Left renal cortex interstitium (tissue), 4 donors: ENCODE measurements around the gene NME4. TPM values are rescaled to one million over a fixed set of nuclear protein-coding genes. Genes with fewer than 3 reads are reported as not detected.
A peak's percentile ranks its signal among the peaks of the same experiment; 100 is the strongest.
"Not testable (repeated sequence)": the region's sequence is repeated elsewhere in the genome, so short reads cannot be mapped to it uniquely, and the experiment has no call there.

Experiments used
- DNase-seq, 4 donors: peaks; one replicate each; pipeline ENCODE4 v3.0.0-alpha.2; 2013; ENCODE audit warnings: low read depth in 4 of 4, low spot score in 2 of 4, missing footprints in 1 of 4
- polyA plus RNA-seq, 4 donors: library from polyadenylated mRNA; unstranded; fragments of 120-200 nt; gene quantifications; one replicate each; pipeline ENCODE4 v1.2.1, GENCODE V29; 2013; ENCODE audit not compliant: insufficient read length in 4 of 4

Gene NME4
- polyA plus RNA-seq, 4 donors: 102 to 159 (median 136) TPM

- no peak for DNase-seq
Measured at GRCh38 chr16:396199-396598, 800 bp upstream of the NME4 start.

DNA sequence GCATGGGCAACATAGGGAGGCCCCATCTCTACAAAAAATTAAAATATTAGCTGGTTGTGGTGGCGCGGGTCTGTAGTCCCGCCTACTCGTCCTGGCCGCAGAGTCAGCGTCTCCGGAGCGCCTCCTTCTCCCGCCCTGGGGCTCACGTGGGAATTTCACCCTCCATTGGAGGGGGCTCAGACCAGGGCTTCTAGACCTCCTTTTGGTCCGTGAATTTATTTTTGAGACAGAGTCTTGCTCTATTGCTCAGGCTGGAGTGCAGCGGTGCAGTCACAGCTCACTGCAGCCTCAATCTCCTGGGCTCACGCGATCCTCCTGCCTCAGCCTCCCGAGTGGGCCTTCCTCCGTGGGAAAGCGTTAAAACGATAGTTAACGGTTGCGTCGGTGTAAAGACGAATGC lies 394 bp upstream of the NME4 start:
- no peak for DNase-seq

GRCh38 chr16:397736-398332 lies 835 bp downstream of the NME4 start:
- DNase-seq: no peak

DNA sequence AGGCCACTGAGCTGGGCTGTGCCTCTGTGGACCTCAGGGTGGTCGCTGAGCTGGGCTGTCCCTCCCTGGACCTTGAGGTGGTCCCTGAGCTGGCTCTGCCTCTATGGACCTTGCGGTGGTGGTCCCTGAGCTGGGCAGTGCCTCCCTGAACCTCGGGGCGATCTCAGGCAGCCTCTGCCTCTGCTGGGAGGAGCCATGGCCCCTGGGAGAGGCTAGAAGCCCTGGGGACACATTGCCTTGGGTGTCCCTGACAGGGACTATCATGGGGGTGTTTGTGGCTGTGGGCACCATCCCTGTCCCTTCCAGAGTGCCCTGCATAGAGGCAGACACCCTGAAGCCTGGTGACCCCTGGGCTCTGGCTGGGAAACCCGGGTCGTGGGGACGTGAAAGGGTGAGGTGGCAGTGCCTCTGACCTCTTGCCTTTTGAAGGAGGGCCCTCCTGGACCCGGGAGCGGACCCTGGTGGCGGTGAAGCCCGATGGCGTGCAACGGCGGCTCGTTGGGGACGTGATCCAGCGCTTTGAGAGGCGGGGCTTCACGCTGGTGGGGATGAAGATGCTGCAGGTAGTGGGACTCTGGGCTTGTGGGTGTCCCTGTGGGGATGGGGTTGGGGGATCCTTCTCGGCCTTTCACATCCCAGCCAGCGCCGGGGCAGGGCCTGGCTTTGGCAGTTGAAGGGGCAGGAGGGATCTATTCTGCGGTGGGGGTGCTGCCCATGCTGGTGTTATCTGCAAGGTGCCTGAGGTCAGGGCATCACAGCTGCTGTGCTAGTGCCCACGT lies 1.8 kb downstream of the NME4 start:
- DNase-seq: no peak

DNA sequence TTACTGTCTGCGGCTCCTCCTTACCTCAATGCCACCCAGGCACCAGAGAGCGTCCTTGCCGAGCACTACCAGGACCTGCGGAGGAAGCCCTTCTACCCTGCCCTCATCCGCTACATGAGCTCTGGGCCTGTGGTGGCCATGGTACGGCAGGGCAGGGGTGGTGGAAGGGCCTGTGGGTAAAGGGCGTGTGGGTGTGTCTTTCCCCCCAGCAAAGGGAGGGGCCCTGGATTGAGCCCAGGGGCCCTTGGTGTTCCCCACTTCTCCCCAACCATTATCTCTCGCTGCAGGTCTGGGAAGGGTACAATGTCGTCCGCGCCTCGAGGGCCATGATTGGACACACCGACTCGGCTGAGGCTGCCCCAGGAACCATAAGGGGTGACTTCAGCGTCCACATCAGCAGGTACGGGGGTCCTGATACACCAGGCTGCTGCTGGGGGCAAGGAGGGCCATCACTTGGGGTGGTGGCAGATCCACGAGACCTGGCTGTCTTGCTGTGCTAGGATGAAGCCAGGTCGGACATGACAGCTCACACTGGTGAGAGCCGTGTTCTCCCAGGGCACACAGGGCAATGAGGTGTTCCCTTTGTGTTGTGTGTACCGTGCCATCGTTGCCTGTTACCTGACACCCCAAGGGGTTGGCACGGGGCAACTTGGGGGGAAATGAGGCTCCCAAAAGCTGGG lies 2.5 kb downstream of the NME4 start:
- DNase-seq: no peak

GRCh38 chr16:400061-400591 lies 3.1 kb downstream of the NME4 start:
- no peak for DNase-seq

GRCh38 chr16:401468-402348 lies 4.7 kb downstream of the NME4 start, which contains the start of gene DECR2:
Gene DECR2 (plus strand): TSS chr16:401885. CDS start chr16:401964, 79 bp downstream.
- peak in 3 of 4 donors; percentile 80 to 84 (median 81) for DNase-seq

- DNase-seq: no peak
Measured at GRCh38 chr16:404971-405486, 8.0 kb downstream of the NME4 start.

GRCh38 chr16:405548-406506 lies 8.8 kb downstream of the NME4 start:
- no peak for DNase-seq

GRCh38 chr16:407253-407652 lies 10.3 kb downstream of the NME4 start:
- DNase-seq: no peak

DNA sequence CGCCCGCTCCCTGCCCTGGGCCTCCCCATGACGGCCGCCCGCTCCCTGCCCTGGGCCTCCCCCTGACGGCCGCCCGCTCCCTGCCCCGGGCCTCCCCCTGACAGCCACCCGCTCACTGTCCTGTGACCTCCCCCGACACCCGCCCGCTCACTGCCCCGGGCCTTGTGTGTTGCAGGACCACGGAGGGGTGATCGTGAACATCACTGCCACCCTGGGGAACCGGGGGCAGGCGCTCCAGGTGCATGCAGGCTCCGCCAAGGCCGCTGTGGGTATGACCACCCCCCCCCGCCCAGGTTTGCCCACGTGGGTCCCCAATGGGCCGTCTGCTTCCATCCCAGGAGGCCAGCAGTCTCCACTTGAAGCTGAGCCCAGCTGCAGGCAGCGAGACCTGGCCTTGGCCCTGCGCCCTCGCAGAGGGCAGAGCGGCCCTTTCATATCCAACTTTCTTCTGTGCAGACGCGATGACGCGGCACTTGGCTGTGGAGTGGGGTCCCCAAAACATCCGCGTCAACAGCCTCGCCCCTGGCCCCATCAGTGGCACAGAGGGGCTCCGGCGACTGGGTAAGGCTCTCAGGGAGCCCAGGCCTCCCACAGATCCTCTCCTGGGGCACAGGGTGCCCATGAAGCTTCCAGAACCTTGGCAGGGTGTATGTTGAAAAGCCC lies 13.6 kb downstream of the NME4 start:
- DNase-seq: no peak

GRCh38 chr16:411576-412265 lies 14.7 kb downstream of the NME4 start:
- no peak for DNase-seq

DNA sequence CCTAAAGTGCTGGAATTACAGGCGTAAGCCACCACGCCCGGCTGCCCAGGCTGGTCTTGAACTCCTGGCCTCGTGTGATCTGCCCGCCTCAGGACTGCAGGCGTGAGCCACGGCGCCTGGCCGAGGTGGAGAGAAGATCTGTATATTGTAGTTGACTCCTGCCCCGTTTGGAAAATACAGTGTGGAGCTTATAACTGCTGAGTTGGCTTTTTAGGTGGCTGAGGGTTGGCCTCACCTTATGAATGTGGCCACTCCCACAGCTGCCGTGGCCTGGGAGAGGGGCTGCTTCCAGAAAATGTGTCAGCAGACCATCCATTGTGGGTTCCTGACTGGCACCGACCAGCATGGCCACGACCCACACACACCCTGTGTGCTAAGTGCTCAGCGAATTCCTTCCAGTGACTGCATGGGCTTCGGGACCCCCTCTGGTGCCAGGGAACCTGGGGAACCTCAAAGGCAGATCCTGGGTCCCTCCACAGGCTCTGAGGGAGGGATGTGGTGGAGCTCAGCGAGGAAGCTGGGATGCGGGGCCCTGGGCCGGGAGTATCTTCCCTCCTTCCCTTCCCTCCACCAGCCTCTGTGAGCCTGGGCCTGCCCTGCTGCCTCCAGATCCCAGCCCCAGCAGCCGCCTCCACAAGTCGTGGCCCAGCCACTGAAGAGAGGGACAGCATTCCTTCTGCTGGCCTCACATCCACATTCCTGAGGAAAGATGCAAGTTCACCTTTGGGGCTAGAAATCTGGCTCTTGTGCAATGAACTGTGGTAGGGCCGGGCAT lies 17.6 kb downstream of the NME4 start:
- DNase-seq: no peak

- not testable (repeated sequence) for DNase-seq
Measured at GRCh38 chr16:415170-415498, 18.1 kb downstream of the NME4 start.

- DNase-seq: not testable (repeated sequence)
Measured at GRCh38 chr16:422179-422578, 25.2 kb downstream of the NME4 start.

- DNase-seq: no peak
Measured at GRCh38 chr16:424033-424622, 27.1 kb downstream of the NME4 start.

GRCh38 chr16:424623-425081 lies 27.7 kb downstream of the NME4 start:
- no peak for DNase-seq
